Activated CD8-positive, alpha-beta memory T cell treated with anti-CD3 and anti-CD28 coated beads, Interleukin-2, amount 50 U/mL, for 4 hours (primary cell): ENCODE results near the gene PTPRT.

ENCODE experiments used
- DNase-seq: peaks from one replicate; pipeline ENCODE4 v3.0.0-alpha.2; 2020

The PTPRT gene

GRCh38 chr20:43016257-43016656 is 173.4 kb downstream of the PTPRT start:
- no peak for DNase-seq

GRCh38 chr20:43015566-43015965 is 174.1 kb downstream of the PTPRT start:
- DNase-seq = no peak

DNA sequence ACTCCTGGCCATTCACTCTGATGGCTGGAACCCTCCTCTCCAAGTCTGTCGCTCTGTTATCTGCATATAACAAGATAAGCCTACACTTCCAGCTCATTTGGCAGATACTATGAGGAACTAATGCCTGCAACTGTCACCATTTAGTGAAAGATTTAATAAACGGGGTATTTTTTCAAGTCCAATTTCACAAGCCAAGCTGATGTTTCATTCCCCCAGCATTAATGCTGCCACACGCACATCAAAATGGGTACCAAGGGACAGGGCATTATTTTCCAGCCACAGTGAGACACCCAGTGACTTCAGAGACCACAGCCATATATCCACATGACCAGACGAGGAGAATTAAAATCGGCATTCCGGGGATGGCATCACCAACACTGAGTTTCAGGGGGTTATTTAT is 175.5 kb downstream of the PTPRT start:
- no peak for DNase-seq

- no peak for DNase-seq
These were observed 178.2 kb downstream of the PTPRT start for GRCh38 chr20:43011491-43011890.

- no peak for DNase-seq
These were observed 180.2 kb downstream of the PTPRT start for GRCh38 chr20:43009532-43009931.

GRCh38 chr20:43007525-43007924 is 182.2 kb downstream of the PTPRT start:
- DNase-seq = no peak

GRCh38 chr20:43006651-43007375 is 182.9 kb downstream of the PTPRT start:
- DNase-seq = no peak

DNA sequence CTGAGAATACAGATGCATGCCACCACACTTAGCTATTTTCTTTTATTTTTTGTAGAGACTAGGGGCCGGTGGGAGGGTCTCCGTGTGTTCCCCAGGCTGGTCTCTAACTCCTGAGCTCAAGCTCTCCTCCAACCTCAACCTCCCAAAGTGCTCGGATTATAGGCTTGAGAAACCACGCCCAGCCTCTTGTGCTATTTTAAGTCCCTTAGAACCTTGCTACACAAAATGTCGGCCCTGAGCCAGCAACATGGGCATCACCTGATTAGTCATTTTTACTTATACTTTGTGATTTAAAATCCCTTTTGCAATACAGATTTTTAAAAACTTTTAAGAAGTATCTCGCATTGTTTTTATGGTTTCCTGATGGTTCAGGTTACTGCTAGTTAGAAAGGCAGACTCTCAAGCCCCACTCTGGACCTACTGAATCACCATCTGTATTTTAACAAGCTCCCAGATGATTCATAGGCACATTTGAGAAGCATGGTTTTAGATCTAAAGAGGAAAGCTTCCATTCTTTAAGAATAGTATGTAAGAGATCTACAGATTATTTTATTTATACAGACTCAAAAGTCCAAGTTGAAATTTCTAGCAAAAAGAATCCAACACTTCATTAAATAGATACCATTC is 186.3 kb downstream of the PTPRT start:
- DNase-seq = no peak

DNA sequence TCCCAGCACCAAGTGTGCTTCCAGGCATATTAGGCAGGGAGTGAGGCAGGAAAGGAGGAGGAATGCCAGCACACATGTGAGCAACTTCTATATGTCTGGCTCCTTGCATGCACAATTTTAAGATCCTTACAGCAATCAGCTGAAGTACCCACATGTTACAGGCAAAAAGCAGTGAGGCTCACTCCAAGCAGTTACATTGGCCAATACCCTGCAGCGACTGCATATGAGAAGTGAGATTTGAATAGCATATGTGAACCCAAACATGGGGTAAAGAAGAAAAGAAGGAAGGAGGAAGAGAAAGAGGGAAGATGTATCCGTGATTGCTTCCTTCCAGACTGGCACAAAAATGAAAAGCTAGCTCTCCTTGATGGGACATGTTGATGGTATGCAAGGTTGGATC is 193.6 kb downstream of the PTPRT start:
- DNase-seq = no peak

DNA sequence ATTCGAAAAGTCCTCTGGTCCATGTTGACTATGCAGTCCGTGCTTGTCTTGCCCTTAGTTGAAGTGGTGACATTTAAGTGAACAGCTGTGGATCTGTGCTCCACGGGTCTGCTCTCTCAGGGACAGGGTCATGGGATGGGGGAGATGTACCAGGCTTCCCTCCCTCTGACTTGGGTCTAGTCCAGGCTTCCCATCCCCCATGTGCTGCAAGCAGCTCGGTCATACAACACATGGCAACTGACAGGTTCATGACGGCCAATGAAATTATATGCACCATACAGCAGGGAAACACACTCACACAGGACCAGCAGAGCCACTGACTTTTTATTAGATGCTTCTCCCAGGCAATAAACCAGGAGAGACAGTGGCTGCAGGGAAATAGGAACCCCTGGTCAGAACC is 201.4 kb downstream of the PTPRT start:
- no peak for DNase-seq

DNA sequence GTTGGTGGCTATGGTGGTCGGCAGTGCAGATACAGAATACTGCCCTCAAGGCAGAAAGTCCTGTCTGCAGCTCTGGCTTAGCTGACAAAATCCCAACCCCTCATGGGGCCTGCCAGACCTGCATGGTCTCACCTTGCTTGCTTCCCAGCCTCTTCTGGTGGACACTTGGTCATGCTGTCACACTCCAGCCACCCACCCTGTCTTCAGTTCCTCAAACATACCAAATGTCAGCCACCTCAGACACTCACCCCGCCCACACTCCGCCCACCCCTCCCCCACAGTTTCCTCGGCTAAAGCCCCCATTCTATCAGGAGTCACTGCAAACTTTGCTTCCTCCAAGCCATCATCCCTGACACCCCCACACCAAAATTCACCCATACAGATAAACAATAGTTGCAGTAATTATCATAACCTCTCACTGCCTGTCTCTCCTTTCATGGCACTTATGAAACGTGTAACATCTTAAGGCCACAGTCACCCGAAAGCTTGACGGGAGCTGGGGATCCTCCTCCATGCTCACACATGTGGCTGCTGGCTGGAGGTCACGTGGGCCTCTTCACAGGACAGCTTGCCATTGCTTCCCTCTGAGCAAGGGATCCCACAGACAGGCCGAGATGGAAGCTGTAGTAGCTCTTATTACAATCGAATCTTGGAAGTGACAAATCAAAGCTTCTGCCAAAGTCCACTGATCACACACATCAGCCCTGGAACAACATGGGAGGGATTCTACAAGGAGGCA is 202.2 kb downstream of the PTPRT start:
- no peak for DNase-seq

GRCh38 chr20:42986143-42986773 is 203.4 kb downstream of the PTPRT start:
- DNase-seq = no peak

GRCh38 chr20:42985628-42986027 is 204.1 kb downstream of the PTPRT start:
- no peak for DNase-seq

GRCh38 chr20:42982218-42982617 is 207.5 kb downstream of the PTPRT start:
- DNase-seq = no peak

GRCh38 chr20:42981253-42981652 is 208.5 kb downstream of the PTPRT start:
- no peak for DNase-seq

- DNase-seq = no peak
These were observed 210.0 kb downstream of the PTPRT start for GRCh38 chr20:42979720-42980119.

GRCh38 chr20:42978184-42978974 is 211.3 kb downstream of the PTPRT start:
- DNase-seq = no peak

DNA sequence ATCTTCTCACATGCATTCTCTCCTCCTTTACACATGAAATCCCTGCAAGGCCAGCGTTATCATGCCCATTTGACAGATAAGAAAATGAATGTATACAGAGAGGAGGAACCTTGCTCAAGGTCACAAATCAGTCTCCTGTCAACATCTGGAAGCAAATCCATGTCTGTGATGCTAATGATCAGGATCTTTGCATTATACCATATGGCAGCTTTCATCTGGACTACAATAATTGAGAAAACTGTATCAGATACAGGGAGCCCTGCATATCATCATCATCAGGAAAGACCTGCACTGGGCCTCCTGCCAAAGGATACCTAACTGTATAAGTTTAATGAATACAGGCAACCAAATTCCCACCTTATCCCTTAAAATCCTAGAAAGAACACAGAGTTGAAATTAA is 213.7 kb downstream of the PTPRT start:
- no peak for DNase-seq

- DNase-seq = no peak
These were observed 215.4 kb downstream of the PTPRT start for GRCh38 chr20:42974347-42974746.

- no peak for DNase-seq
These were observed 217.1 kb downstream of the PTPRT start for GRCh38 chr20:42972591-42972990.

GRCh38 chr20:42968746-42969145 is 221.0 kb downstream of the PTPRT start:
- no peak for DNase-seq

DNA sequence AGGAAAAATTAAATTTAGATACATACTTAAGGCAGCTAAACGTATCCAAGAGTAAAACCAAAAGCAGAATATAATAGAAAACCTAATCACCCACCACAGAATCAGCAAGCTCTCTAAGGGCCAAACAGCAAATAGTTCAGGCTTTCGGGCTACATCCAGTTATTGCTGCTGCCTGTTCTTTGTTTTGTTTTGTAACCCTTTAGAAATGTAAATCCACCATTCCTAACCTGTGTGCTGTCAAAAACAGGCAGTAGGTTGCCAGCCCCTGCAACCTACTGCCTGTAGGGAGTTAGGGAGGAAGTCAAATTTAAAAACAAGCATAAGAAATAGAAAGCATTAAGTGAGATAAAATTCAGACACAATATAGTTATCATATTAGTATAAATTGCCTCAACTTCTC is 225.9 kb downstream of the PTPRT start:
- DNase-seq = no peak

- no peak for DNase-seq
These were observed 227.9 kb downstream of the PTPRT start for GRCh38 chr20:42961771-42962170.
